HG02642 (cell line): Measurements from ENCODE around the gene MYL3.
"Not testable (repeated sequence)": the region's sequence is repeated elsewhere in the genome, so short reads cannot be mapped to it uniquely, and the experiment has no call there.

Source experiments
- ATAC-seq: cut with Tn5 transposase; IDR thresholded peaks from one replicate; pipeline ENCODE4 v1.9.1; 2021; ENCODE audit warnings: mild to moderate bottlenecking; ENCODE audit not compliant: unreplicated experiment, poor library complexity

MYL3 gene

GRCh38 chr3:46863261-46863782 lies at the start of gene MYL3:
MYL3 (minus strand) TSS chr3:46863444; CDS start chr3:46863390, 54 bp downstream.
- no peak for ATAC-seq

- no peak for ATAC-seq
Observed at GRCh38 chr3:46912986-46913385, 49.7 kb upstream of the MYL3 start.

DNA sequence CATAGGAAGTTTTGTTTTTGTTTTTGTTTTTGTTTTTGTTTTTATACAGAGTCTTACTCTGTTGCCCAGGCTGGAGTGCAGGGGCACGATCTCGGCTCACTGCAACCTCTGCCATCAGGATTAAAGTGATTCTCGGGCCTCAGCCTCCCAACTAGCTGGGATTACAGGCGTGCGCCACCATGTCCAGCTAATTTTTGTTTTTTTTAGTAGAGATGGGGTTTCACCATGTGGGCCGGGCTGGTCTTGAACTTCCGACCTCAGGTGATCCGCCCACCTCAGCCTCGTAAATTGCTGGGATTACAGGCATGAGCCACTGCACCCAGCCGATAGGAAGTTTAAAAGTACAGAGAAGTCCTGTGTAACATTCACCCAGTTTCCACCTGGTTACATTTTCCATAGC lies 47.7 kb upstream of the MYL3 start:
- ATAC-seq: not testable (repeated sequence)

GRCh38 chr3:46910166-46910760 lies 47.0 kb upstream of the MYL3 start:
- no peak for ATAC-seq

- peak; percentile 51 for ATAC-seq
Observed at GRCh38 chr3:46909535-46910161, 46.4 kb upstream of the MYL3 start.

DNA sequence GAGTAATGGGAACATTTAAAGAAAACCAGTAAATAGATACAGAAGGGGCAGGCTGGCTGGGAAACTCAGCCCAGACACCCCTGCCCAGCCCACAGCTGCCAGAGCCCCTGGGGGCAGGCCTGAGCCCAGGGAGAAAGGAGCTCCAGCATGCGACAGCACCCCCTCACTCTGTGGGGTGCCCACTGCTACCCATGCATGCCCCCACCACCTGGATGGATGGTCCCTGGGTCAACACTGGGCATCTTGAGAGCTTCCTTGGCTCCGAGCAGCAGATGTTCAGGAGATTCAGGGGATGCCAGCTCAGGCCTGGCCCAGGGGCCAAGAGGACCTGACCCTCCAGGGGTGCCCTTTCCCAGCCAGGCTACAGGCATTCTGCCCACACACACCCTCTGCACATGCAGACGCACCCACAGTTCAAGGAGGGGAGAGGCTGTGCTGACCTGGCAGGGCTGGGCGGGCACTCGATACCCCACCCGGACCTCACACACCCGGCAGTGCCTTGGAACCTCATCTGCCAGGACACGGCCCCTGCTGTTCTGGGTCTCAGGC lies 45.8 kb upstream of the MYL3 start:
- peak; percentile 9 for ATAC-seq

GRCh38 chr3:46908294-46908985 lies 45.2 kb upstream of the MYL3 start:
- no peak for ATAC-seq

DNA sequence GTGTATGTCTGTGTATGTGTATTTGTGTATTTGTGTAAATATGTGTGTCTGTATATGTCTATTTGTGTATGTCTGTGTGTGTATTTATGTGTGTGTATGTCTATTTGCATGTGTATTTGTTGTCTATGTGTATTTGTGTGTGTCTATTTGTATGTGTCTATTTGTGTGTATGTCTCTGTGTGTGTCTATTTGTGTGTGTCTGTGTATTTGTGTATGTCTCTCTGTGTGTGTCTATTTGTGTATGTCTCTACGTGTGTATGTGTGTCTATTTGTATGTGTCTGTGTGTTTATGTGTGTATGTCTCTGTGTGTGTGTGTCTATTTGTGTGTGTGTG lies 44.7 kb upstream of the MYL3 start:
- no peak for ATAC-seq

DNA sequence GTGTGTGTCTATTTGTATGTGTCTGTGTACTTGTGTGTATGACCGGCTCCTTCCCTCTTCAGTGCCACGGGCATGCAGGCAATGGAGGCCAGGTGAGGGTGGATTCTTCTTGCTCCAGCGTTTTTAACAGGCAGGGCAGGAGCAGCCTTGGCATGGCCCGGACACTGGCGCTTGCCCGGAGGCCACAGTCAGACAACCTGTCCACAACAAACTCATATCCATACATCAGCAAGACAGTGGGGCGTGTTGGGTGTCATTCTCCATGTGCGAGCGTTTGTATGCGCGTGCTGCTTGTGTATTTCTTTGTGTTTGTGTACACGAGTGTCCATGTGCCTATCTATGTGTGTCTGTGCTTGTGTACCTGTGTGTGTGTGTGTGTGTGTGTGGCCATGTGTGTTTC lies 44.0 kb upstream of the MYL3 start:
- no peak for ATAC-seq

- ATAC-seq: no peak
Observed at GRCh38 chr3:46906471-46907058, 43.3 kb upstream of the MYL3 start.

DNA sequence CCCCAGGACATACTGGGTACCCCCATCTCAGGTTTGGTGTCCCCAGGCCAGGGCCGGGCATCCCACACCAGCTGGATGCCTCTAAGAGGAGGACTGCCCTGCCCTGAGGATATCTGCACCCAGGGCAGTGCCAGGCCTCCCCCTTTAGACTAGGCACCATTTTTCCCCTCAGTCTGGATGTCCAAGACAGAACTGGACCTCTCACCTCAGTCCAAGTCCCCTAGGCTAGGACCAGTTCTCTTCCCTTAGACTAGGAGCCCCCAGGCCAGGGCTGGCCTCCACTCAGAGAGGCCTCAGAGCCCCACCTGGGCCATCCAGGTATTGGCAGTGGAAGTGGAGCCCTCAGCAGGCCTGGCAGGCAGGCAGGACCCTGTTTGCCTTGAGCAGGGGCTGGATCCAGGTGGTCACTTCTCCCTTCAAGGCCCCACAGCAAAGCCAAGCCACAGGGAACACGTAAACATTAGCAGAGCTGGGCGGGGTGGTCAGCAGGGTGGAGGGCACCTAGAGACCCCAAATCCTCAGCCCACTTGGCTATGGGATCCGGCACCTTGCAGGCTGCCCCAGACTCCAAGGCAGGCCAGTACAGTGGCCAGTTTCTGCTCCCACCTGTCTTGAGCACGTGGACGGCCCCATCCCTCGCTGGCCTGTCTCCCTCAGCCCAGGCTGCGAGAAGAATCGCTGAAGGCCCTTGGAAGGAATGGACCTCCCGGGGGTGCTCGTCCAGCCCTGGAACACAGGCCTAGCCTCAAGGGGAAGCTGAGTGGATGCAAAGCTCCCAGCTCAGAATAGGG lies 42.6 kb upstream of the MYL3 start:
- ATAC-seq: no peak

GRCh38 chr3:46905213-46905560 lies 41.9 kb upstream of the MYL3 start:
- ATAC-seq: no peak

DNA sequence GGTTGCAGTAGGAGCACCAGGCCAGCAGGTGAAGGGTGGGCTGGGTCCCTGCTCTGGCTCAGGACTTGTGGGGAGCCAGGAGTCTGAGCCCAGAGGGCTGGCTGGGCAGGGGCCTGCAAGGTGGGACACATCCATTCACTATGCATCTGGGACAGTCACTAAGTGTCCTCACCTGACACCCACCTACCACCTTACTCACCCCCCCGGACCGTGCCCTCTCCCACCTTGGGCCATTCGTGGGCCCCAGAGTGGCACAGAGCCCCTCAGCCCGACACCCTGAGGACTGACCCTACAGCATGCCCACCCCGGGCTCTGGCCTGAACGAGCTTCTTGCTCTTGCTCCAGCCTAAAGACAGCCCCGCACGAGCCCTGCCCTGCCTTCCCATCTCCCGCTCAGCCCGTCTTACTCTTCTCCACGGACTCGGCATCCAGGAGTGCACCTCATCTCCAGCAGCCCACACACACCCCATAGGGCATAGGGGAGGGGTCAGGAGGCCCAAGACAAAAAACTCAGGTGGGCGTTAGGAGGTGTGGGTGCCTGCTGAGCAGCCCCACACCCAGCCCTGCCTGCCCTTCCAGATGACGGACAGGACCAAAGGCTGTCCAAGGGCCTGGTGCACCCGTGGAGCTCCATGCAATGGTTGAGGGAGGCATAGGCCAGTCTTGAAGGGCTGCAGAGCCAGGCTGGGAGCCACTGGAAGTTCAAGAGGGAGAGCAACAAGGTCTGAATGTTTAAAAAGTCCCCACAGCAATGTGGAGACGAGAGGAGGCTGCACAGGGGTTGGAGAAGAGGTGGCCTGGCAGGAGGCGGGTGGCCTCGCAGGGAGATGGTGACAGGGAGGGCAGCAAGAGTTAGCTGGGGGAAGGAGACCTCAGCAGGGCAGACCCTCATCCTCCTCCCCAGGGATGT lies 41.3 kb upstream of the MYL3 start:
- no peak for ATAC-seq

DNA sequence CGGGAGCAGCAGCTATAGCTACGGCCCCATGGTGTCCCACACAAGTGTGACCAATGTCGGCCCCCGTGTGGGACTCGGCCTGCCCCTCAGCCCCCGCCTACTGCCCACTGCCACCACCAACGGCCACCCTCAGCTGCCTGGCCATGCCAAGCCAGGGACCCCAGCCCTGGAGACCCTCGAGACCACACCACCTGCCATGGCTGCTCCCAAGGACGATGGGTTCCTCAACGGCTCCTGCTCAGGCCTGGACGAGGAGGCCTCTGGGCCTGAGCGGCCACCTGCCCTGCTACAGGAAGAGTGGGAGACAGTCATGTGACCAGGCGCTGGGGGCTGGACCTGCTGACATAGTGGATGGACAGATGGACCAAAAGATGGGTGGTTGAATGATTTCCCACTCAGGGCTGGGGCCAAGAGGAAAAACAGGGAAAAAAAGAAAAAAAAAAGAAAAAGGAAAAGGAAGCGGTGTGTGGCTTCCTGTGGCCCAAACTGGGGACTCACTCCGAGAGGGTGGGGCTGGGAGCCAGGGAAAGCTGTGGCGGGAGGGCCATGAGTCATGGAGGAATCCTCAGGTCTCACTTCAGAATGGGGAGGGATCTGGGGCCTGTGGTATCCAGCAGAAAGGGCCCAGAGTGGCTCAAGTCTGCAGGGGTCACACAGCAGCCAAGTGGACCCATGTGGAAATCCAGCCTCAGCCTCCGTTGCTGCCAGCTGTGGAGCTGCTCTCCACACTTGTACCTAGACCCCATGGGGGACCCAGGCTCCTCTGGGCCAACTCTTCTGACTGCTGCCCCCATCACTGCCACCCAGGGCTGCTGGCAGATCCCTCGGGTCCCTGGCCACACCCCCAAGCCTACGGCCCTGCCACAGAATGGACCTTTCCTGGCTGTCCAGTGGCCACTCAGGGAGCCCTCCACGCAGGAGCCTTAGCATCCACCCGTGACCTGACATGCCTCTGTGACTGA lies 40.4 kb upstream of the MYL3 start:
- ATAC-seq: no peak

- ATAC-seq: no peak
Observed at GRCh38 chr3:46902188-46902631, 39.0 kb upstream of the MYL3 start.

GRCh38 chr3:46901591-46902187 lies 38.4 kb upstream of the MYL3 start:
- ATAC-seq: no peak

DNA sequence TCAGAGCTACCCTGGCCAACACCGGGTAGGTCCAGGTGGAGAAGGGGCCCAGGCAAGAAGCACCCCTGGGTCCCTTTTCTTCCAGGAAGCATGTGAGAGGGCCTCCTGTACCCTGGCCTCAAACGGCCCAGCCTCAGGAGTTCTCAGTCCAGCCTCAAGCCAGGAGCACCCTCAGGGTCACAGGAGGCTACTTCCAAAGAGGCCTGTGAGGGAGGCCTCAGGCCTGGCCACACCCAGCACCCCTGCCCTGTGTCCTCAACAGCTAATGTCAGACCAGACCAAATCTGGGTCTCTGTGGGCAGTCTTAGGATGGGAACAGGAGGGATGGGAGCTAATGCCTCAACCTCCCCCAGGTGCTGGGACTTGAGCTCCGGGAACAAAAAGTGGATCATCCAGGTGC lies 37.8 kb upstream of the MYL3 start:
- ATAC-seq: no peak

- no peak for ATAC-seq
Observed at GRCh38 chr3:46900356-46900755, 37.1 kb upstream of the MYL3 start.
